ENCODE measurements around the gene FBXL13.
"Not testable (repeated sequence)": the region's sequence is repeated elsewhere in the genome, so short reads cannot be mapped to it uniquely, and the experiment has no call there.

FBXL13 gene

DNA sequence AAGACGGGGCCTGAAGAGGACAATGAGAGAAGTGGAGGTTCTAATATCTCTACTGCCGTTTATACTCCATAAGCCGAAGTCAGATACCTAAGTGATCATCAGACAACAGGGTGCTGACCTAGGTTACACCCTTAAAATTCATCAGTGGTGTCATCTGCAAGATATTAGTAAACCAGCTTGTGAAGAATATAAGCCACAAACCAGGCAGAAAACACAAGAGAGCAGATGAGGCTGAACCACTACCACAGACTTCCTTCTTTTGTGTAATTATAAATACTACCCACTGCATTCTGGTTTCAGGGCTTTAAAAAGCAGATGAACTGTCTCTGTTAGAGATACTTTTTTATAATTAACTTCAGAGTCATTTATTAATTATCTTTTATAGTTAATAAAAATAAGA is 230.7 kb downstream of the FBXL13 start:
- DNase-seq, result no peak

GRCh38 chr7:102842284-102842683 is 232.3 kb downstream of the FBXL13 start:
- DNase-seq, result no peak

GRCh38 chr7:102841290-102841689 is 233.3 kb downstream of the FBXL13 start:
- no peak for DNase-seq

DNA sequence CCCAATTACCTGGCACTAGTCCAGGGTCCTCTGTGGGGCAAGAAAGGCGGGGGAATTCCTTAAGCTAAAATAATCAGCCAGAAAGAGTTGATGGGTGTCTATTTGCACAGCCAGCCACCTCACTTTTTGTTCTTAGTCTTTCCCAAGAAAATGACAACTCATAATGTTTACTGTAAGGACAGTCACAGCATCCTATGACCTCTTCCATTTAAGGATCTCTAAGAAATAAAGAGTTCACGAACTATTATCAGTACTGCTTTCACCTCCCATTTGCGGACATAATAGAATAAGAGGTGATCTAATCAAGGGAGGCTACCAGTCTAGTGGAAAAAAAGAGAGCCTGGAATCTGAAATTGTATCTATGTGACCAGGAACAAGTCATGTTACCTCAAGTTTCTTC is 234.2 kb downstream of the FBXL13 start:
- DNase-seq, result no peak

- not testable (repeated sequence) for DNase-seq
Observed at GRCh38 chr7:102838572-102839101, 236.0 kb downstream of the FBXL13 start.

DNA sequence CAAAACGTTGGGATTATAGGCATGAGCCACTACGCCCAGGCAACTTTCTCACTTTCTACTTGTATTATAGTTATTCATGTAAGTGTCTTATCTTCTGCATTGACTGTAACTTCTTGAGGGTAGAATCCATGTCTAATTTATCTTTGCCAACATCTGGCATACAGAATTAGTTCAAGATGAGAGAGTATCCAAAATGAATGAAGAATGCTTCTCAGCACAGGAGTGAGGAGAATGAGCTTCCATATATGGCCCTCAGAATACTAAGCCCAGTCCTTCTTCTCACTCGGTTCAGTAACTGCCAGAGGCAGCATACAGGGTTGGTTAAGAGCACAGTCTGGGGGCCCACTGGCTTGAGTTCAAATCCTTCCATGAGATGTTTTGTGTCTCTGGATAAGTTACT is 236.8 kb downstream of the FBXL13 start:
- no peak for DNase-seq

DNA sequence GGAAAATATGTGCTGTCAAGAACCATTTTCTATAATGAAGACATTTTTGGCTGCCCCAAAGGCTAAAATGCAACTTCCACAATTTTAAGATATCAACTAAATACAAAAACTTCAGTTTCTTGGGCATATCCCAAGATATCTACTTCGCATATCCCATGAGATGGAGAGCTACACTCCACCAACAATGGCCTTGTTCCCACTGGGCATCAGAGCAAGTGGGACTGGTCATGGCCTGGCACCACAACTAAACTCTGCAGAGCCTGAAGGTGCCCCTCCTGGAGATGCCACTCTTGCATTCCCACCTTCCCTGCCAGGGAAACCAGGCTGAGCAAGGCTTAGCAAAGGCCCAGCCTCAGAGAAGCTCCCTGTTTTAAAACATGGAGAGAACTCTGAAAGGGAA is 237.6 kb downstream of the FBXL13 start:
- DNase-seq, result no peak

- no peak for DNase-seq
Observed at GRCh38 chr7:102836191-102836919, 238.2 kb downstream of the FBXL13 start.

DNA sequence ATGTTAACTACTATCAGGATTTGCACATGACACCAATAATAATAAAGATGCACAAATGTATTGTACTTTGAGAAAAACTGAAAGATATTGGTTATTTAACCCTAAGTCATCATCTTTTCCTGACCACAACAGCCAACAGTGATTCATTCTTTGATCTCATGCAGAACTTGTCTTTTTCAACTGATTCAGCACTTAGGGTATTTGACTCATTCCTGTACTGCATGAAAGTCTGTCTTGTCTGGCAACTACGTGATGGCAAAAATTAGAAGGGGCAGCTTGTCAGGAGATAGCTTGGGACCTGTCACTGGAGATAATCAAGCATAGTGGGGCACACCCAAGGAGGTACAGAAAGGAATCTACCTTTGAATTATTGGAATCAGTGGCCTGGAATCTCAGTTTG is 239.6 kb downstream of the FBXL13 start:
- DNase-seq, result no peak

GRCh38 chr7:102834466-102834865 is 240.1 kb downstream of the FBXL13 start:
- no peak for DNase-seq

GRCh38 chr7:102833343-102833742 is 241.3 kb downstream of the FBXL13 start:
- DNase-seq, result no peak

DNA sequence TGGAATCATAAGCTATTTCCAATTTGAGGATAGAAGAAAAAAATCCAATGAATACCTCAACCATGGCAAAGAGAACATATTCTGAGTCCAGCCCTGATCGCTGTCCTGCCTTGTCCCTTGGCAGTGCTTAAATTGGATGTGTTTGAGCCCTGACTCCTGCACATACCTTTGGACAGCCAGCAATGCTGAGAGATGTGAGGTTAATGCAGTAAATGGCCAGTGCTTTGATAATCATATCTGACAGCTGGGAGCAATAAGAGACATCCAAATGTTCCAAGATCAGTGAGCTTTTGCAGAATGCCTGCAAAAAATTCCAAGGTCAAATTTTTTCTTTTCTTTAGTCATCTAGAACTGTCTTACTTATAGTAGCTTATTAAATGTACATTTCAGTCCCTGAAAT is 241.9 kb downstream of the FBXL13 start:
- DNase-seq, result no peak

- DNase-seq, result no peak
Observed at GRCh38 chr7:102830197-102830596, 244.4 kb downstream of the FBXL13 start.

DNA sequence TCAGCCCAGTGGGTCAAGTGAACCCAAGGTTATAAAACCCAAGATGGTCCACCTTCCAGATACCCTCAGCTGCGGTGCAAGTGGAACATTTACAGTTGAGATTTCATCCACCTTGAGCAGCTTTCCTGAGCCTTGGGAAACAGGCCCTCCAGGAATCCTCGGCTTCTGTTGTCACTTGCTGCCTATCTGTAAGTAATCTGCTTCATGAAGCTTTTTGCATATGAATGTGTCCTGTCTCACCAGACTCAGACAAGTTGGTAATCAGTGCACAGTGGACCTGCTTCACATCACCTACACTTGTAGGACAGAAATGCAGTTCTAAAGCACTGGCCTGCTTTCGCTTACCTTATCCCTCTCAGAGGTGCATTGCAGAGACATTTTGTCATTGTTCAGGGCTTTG is 245.5 kb downstream of the FBXL13 start:
- no peak for DNase-seq

DNA sequence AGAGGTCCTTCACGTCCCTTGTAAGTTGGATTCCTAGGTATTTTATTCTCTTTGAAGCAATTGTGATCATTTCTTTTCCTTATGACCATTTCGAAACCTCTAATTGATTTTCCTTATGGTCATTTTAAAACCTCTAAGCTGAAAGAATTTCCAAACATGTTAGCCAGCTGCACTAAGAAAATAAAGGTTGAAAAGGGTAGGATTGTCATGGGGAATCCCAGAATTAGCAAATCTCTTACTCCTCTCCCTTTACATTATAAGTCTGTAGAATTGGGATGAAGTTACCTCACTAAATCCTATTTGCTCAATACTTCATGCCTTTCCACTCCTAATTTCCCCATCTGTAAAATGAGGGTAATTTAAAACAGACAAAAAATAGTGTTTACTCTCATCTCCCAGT is 246.3 kb downstream of the FBXL13 start:
- no peak for DNase-seq

- no peak for DNase-seq
Observed at GRCh38 chr7:102823390-102824119, 251.0 kb downstream of the FBXL13 start.

- no peak for DNase-seq
Observed at GRCh38 chr7:102821994-102822747, 252.4 kb downstream of the FBXL13 start.

GRCh38 chr7:102819151-102819550 is 255.4 kb downstream of the FBXL13 start:
- DNase-seq, result no peak

DNA sequence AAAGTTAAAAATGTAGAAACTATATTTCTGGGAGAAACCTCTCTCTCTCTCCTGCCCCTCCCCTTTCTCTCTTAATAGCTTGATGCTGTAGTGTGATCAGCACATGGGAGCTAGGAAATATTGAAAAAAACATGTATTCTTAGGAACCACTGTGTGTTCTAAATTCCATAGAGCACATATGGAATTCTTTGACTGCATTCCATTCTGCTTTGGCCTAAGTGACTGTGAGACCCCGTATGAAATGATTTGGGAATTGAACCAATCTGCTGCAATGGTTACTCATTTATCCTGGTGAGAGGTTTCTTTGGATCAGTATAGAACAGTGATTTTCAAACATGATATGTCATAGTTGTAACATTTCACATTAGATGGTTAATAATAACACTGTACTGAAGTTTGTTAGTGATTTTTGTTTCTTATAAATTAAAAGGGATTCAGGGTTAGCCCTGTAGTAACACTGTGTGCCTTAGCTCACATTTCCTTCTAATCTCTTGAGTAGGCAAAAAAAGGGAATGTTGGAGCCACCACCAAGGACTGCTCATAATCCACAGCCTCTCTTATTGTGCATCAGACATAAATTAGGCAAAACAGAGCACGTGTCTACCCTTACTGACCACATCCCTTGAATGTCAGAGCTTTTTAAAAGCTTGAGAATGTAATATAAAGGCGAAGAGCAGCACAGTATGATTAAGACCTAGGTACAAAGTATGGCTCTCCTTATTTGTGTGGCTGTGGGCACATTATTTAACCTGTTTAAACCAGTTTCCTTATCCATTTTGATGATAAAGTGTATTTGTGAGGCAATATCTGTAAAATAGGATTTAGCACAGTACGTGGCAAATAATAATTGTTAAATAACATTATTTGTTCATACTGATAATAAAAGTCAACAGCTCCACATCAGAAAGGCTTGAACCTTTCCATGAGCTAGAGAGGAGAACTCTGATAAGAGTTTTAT is 256.7 kb downstream of the FBXL13 start:
- DNase-seq, result no peak

- no peak for DNase-seq
Observed at GRCh38 chr7:102814025-102814471, 260.5 kb downstream of the FBXL13 start.

- DNase-seq, result no peak
Observed at GRCh38 chr7:102813191-102814024, 261.2 kb downstream of the FBXL13 start.
